ENCODE data around the gene LILRA5. TPM values are rescaled to one million over a fixed set of nuclear protein-coding genes. Genes with fewer than 3 reads are reported as not detected.
"Not testable (repeated sequence)": the region's sequence is repeated elsewhere in the genome, so short reads cannot be mapped to it uniquely, and the experiment has no call there.

LILRA5 gene
- total RNA-seq, 1 donor = 3.8 TPM

- no peak for DNase-seq (ENCODE audit: low read depth in 2 of 3, low spot score in 2 of 3)
These were observed 22.2 kb upstream of the LILRA5 start for GRCh38 chr19:54335164-54335563.

DNA sequence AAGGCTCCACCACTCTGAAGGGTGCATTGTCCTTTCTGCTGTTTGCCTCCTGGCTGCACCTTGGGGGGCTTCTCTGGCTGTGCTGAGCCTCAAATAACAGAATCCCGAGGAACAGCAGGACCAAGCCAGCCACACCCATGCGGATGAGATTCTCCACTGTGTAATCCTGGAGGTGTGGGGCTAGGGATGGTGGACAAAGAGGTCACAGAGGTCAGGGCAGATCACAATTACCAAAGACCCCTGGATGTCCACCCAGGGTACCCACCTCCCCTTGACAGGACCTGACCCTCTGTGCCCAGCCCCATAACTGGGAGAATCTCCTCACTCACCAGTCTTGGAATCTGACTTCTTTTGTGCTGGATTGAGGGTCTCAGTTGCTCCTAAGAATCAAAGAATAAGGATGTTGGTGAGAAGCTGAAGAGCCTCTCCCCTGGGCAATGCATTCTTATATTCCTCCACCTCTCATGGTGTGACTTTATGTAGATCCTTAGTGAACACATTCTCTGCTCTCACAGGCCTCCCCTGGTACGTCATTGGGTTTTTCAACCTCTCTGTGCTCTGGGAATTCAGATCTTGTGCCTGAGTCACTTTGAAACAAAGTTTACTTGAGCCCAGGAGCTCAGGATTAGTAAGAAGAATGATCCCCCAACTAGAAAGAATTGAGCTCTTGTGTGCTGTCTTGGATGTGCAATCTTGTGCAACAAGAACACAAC, 20.8 kb upstream of the LILRA5 start:
- DNase-seq (ENCODE audit: low read depth in 2 of 3, low spot score in 2 of 3) = no peak

GRCh38 chr19:54332149-54332548, 19.2 kb upstream of the LILRA5 start:
- no peak for DNase-seq (ENCODE audit: low read depth in 2 of 3, low spot score in 2 of 3)

GRCh38 chr19:54331626-54332025, 18.7 kb upstream of the LILRA5 start:
- DNase-seq (ENCODE audit: low read depth in 2 of 3, low spot score in 2 of 3) = no peak

DNA sequence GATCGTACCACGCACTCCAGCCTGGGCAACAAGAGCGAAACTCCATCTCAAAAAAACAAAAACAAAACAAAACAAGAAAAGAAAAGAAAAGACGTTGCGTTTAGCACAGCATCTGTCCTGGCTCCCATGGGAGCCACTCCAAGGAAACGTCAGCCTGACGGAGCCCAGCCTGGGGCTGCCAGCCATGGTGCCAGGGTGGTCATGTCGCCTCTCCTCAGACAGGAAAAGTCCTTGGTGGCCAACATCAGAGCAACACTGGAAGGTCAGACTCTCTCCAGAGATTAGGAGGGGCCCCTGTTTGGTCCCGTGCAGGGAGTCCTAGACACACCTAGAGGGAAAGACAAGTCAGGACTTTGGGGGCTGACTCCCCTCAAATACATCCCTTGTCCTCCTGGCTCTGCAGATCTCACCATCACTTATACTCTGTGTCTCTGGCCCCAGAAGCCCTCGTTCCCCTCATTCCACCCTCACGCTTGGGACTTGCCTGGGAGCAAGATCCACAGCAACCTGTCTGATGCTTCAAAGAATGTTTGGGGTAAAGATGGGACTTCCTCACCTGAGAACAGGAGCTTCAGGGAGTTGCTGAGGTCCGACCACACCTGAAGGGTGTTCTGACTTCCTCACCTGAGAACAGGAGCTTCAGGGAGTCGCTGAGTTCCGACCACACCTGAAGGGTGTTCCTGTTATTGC, 16.7 kb upstream of the LILRA5 start:
- no peak for DNase-seq (ENCODE audit: low read depth in 2 of 3, low spot score in 2 of 3)

DNA sequence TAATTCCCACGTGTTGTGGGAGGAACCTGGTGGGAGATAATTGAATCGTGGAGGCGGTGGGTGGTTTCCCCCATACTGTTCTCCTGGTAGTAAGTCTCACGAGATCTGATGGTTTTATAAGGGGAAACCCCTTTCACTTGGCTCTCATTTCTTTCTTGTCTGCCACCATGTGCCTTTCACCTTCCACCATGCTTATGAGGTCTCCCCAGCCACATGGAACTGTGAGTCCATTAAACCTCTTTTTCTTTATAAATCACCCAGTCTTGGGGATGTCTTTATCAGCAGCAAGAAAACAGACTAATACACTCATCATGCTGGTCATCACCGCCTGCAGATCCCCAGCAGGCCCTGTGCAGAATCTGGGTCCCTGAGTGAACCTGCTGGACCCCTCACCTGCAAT, 15.8 kb upstream of the LILRA5 start:
- not testable (repeated sequence) for DNase-seq (ENCODE audit: low read depth in 2 of 3, low spot score in 2 of 3)

DNA sequence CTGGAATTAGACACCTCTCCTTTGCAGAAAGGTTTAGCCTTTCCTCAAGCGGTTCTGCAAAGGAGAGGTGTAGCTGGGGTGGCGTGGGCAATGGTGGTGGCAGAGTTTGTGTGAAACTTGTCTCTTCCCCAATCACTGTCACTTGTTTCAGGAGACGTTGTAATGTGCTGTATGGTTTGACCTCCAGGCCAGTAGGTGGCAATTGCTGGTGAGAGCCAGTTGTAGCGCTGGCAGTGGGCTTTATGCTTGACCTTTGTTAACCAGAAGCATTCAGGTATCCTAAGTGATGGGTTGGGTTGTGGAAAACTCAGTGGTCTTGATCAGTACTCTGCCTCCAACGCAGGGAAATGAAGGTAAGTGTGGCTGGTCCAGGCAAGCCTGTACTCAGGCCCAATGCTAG, 12.7 kb upstream of the LILRA5 start:
- no peak for DNase-seq (ENCODE audit: low read depth in 2 of 3, low spot score in 2 of 3)

DNA sequence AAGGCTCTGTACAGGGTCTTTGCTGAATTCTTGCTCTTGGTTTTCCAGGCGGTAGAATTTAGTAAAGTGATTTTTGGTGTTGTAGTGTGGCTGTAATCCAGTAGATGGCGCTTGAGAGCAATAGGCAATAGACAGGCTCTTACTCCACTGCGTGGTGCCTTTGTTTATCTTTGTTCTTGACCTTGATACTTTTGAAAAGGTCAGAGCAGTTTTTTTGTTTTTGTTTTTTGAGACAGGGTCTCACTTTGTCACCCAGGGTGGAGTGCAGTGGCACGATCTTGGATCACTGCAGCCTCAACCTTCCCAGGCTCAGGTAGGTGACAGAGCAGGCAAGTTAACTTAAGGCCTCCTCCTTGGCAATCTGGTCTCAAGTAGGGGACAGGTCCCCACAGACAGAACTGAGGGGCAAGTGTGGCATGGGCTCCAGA, 12.2 kb upstream of the LILRA5 start:
- DNase-seq (ENCODE audit: low read depth in 2 of 3, low spot score in 2 of 3) = peak in 2 of 3 donors; percentile 47 to 75

- no peak for DNase-seq (ENCODE audit: low read depth in 2 of 3, low spot score in 2 of 3)
These were observed 11.1 kb upstream of the LILRA5 start for GRCh38 chr19:54324071-54324470.

GRCh38 chr19:54322934-54323333, 10.0 kb upstream of the LILRA5 start:
- not testable (repeated sequence) for DNase-seq (ENCODE audit: low read depth in 2 of 3, low spot score in 2 of 3)

- DNase-seq (ENCODE audit: low read depth in 2 of 3, low spot score in 2 of 3) = not testable (repeated sequence)
These were observed 9.3 kb upstream of the LILRA5 start for GRCh38 chr19:54322295-54322694.

- no peak for DNase-seq (ENCODE audit: low read depth in 2 of 3, low spot score in 2 of 3)
These were observed 7.1 kb upstream of the LILRA5 start for GRCh38 chr19:54319892-54320670.

- DNase-seq (ENCODE audit: low read depth in 2 of 3, low spot score in 2 of 3) = peak in 1 of 3 donors; percentile 43
These were observed 6.1 kb upstream of the LILRA5 start for GRCh38 chr19:54319049-54319448.

GRCh38 chr19:54317965-54318240, 4.9 kb upstream of the LILRA5 start:
- no peak for DNase-seq (ENCODE audit: low read depth in 2 of 3, low spot score in 2 of 3)

DNA sequence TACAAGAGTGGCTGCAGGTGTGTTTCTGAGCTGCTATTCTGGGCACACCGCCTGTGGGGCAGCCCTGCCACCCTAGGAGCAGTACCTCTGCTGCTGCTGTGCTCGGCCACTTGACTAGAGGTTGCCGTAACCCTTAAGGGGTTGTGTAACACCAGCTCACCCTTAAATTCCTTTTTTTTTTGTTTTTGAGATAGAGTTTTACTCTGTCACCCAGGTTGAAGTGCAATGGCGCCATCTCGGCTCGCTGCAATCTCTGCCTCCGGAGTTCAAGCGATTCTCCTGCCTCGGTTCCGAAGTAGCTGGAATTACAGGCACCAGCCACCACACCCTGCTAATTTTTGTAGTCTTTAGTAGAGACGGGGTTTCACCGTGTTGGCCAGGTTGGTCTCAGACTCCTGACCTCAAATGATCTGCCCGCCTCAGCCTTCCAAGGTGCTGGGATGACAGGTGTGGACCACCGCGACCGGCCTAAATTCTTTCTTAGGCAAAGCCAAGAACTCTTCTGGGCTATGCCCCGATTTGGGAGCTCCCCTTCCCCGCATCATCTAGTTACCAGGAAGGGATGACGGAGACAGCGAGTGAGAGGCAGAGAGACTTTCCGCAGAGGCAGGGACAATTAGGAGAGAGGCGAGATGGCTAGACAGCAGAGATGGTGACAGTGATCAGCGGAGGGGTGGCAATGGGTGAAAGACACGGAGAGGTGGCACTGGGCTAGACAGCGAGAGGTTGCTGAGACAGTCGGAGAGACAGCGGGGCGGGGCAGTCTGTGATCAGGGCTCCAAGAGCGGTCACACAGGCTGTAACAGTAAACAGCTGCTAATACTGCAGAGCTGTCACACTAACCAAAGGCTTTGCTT, 4.4 kb upstream of the LILRA5 start:
- no peak for DNase-seq (ENCODE audit: low read depth in 2 of 3, low spot score in 2 of 3)

GRCh38 chr19:54316746-54317107, 3.8 kb upstream of the LILRA5 start:
- no peak for DNase-seq (ENCODE audit: low read depth in 2 of 3, low spot score in 2 of 3)

DNA sequence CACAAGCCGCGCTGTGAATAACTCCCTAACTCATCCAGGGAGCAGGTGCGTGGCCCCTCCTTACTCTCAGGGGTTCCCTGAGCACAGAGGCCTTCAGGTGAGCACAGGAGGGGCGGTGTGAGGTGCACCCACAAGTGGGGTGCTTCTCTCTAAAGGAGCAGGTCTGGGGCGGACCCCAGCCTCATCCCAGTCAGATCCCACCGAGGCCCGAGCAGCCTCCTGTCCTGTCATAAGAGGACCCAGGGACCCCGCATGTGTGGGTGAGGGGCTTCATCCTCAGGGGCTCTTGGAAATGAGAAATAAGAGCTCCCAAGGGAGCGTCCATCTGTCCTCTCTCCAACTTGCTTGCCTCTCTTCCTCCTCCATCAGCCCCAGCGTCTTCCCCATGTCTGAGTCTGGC, 3.0 kb upstream of the LILRA5 start:
- no peak for DNase-seq (ENCODE audit: low read depth in 2 of 3, low spot score in 2 of 3)

DNA sequence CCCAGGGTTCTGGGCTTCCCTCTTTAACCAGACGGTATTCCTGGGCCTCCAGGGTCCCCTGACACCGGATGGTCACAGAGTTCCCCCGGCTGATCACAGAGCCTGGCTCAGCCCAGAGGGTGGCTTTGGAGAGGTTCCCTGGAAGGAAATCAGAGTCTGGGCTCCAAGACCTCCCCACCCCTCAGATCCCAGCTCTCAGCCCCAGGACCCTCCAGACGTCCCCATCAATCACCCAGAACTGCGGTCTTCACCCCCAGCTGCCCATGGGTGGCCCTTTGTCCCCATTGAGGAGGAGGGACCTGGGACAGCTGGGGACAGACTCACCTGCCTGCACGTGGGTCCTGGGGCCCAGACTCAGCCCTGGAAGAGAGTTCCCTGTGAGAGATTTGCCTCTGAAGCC, 955 bp downstream of the LILRA5 start:
- DNase-seq (ENCODE audit: low read depth in 2 of 3, low spot score in 2 of 3) = no peak

DNA sequence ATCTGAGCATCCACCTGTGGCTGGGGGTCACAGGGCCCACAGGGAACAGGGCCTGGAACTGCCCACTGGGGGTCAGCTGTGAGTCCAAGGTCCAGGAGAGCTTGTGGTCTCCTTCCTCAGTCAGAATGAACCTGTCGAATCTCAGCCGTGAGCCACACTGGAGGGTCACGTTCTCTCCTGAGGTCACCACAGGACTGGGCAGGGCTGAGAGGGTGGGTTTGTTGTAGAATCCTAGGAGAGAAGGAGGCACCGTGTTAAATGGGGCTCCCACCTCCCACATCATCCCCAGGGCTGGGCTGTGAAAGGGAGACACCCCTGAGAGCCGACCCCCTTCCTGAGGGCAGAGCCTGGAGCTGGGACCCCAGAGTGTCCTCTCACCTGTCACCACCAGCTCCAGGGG, 1.5 kb downstream of the LILRA5 start:
- DNase-seq (ENCODE audit: low read depth in 2 of 3, low spot score in 2 of 3) = no peak

- DNase-seq (ENCODE audit: low read depth in 2 of 3, low spot score in 2 of 3) = no peak
These were observed 2.4 kb downstream of the LILRA5 start for GRCh38 chr19:54310543-54310942.

DNA sequence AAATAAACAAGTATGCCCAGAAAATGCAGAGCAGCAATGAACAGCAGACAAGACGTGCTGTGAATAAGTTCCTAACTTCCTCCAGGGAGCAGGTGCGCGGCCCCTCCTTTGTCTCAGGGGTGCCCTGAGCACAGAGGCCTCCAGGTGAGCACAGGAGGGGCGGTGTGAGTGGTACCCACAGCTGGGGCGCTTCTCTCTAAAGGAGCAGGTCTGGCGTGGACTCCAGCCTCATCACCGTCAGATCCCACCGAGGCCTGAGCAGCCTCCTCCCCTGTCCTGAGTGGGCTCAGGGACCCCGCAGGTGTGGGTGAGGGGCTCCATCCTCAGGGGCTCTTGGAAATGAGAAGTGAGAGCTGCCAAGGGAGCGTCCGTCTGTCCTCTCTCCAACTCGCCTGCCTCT, 3.2 kb downstream of the LILRA5 start:
- no peak for DNase-seq (ENCODE audit: low read depth in 2 of 3, low spot score in 2 of 3)

Data from hematopoietic multipotent progenitor cell (in vitro differentiated cells).